Measurements from ENCODE around the gene MPP1.
"Not testable (repeated sequence)": the region's sequence is repeated elsewhere in the genome, so short reads cannot be mapped to it uniquely, and the experiment has no call there.

Gene MPP1

DNA sequence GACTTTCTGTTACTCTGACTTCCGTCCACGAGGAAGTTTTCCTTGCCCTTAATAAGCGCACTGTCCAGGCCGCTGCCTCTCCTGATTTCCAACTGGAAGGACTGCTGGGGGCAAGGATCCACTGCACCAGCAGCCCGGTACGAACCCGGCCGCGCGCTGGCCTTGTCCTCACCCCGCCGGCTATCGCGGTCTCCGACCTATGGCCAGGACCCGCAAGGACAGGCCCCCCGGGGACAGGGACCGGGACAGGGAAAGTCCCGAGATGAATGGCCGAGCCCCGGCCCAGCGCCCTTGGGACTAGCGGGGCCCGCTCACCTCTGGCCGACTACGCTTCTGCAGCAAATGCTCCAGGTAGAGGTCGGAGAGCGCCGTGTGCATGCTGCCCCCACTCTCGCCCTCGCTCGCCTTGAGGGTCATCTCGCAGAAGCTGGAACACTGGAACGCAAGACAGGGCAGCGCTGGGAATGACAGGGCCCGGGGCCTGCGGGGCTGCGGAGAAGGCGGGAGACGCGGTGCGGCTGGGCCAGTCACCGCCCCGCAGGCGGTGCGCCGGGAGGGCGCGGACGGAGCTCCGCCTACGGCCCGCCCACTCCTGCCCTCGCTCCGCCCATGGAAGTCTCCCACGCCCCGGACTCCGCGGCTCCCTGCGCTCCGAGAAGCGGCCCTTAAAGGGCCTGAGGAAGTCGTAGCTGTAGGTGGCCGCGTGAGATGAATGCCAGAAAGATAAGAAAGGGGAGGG lies at the start of gene MPP1:
MPP1 (minus strand) TSS at position 529 of the 739 bp plus-strand sequence; CDS start at position 417, 112 bp downstream.
- DNase-seq: peak; percentile 82

DNA sequence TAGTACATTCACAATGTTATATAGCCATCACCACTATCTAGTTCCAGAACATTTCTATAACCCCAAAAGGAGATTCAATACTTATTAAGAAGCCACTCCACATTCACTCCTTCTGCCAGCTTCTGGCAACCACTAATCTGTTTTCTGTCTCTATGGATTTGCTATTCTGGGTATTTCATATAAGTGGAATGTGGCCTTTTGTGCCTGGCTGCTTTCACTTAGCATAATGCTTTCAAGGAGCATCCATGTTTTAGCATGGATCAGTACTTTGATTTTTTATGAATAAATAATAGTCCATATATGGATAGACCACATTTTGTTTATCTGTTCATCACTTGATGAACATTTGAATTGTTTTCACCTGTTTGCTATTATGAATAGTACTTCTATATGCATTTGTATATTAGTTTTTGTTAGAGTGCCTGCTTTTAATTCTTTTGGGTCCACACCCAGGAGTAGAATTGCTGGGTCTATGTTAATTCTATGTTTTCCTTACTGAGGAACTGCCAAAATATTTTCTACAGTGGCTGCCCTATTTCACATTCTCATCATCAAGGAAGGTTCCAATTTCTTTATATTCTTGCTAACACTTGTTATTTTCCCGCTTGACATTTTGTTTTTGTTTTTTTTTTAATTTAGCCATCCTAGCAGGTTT lies 45.8 kb upstream of the MPP1 start:
- DNase-seq: no peak

GRCh38 chrX:154840856-154841255 lies 35.6 kb upstream of the MPP1 start:
- DNase-seq: no peak

DNA sequence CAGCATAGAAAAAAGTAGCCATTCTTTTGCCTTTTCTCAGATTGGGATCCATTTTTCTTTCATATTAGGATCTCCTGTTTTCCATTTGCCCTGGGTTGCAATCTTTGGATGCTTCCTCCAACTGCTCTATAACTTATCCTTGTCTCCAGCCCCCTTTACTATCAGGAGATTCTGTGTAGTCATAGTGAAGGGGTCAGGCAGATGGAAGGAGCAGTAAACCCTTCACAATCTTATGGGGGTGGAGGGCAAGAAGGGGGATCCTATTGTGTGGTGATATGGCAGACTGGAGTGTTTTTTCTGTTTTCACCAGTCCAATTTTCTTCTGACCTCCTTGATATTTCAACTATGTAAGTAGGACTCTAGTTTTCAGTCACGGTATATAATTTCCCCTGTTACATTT lies 30.9 kb upstream of the MPP1 start:
- no peak for DNase-seq

DNA sequence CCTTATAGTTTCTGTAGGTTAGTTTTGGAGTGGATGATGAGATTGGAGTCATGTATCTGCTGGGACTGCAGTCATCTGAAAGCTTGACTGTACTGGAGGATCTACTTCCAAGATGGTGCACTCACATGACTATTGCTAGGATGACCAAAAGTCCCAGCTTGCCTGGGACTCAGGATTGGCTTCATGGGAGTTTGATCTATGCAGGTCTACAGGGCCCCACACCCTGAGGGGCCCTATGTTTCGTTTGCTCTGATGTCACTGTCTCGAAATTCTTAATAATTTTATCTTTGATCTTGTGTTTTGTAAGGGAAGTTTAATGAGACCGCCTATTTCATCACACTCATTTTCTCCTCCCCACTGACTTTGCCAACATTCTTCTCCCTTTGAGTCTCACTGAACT lies 29.3 kb upstream of the MPP1 start, which contains the start of gene SMIM9:
SMIM9 (minus strand) TSS at position 101 of the 400 bp plus-strand sequence. CDS start 3,806 bp downstream, outside the sequence.
- DNase-seq: no peak

DNA sequence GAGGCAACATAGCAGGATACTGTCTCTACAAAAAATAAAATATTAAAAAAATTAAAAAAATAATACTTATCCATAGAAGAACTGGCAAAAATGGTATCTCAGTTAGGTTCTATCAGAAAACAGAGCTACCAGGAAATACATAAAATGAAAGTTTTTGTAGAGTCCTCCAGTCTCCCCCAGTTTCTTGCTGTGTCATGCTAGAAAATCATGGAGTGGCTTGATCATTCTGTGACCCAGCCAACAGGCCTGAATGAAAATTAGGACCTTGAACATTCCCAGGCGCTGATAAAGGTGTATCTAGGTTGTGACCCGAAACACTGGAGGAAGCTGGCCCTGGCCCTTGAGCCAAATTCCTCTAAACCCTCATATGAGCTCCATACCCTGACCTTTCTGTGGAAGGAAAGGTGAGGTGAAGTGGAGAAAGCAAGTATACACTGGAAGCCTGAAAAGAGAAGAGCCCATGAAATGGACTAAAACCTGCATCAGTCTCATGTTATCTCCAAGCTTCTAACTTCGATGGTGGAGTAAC lies 28.5 kb upstream of the MPP1 start:
- no peak for DNase-seq

DNA sequence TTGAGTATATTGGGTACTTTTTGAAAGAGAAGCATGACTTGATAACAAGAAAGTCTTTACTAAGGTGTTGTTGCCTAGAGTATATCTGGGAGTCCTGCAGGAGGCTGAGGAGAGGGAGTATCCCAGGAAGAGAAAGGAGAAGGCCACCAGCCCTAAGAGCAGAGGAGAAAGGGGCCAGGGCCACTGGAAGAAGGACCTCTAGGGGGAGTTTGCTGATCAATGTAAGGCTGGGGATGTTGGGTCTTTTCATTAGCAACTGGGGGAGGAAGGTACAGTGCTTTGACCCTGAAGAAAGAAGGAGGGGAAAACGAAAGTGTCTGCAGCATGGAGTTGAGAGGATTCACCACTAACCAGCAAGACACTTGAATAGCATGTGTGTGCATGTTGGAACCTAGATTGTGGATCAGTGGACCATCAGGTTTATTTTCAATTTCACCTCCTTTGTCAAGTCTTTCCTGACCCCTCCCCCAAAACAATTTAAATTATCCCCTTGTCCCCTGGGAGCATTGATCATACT lies 24.7 kb upstream of the MPP1 start:
- DNase-seq: no peak

GRCh38 chrX:154829134-154829533 lies 23.8 kb upstream of the MPP1 start:
- DNase-seq: no peak

DNA sequence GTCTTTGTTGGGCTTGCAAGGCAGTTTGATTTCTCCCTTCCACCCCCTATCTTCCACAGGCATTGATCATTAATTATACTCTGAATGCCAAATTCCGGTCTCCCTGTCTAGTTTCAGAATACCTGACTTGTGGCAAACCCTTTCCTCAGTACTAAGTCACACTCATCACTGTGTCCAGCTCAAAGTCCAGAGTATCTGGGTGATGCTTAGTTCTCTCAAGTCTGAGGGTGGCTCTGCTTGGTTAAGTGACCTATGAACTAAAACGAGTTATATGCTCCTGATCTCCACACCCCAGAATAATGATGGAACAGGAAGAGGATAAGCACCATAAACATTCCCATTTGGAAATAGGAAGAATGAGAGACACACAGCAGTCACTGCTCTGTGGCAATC lies 22.7 kb upstream of the MPP1 start:
- no peak for DNase-seq

DNA sequence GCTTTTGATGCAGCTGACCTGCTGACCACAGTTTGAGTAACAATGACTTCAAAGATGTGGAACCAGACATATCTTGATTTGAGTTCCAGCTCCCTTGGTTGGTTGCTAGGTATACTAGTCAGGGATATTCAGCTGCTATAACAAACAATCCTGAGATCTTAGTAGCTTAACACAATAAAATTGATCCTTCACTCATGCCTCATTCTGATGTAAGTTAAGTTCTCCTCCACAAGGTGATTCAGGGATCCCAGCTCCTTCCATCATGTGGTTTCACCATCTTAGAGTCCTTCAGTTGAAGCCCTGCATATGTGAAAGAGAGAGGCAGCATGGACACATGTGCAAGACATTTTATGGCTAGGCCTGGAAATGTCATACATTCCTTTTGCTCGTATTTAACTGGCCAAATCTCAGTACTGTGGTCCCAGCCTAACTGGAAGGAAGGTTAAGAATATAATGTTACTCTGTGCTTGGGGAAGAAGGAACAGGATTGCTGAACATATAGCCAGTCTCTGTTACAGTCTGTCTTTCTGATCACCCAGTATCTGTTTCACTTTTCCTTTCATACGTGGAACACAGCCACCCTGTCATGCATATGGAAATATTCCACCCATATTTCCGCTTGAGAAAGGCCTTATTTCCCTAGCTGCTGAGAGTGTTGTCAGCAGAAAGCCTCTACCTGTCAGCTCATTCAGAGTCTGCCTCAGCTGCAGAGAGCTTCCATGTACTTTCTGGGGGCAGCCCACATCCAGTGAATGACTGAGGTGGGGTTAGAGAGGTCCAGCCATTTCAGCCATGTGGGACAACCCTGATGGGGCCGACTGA lies 22.1 kb upstream of the MPP1 start:
- DNase-seq: no peak

DNA sequence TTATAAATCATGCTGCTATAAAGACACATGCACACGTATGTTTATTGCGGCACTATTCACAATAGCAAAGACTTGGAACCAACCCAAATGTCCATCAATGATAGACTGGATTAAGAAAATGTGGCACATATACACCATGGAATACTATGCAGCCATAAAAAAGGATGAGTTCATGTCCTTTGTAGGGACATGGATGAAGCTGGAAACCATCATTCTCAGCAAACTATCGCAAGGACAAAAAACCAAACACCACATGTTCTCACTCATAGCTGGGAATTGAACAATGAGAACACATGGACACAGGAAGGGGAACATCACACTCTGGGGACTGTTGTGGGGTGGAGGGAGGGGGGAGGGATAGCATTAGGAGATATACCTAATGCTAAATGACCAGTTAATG lies 20.3 kb upstream of the MPP1 start:
- DNase-seq: not testable (repeated sequence)

DNA sequence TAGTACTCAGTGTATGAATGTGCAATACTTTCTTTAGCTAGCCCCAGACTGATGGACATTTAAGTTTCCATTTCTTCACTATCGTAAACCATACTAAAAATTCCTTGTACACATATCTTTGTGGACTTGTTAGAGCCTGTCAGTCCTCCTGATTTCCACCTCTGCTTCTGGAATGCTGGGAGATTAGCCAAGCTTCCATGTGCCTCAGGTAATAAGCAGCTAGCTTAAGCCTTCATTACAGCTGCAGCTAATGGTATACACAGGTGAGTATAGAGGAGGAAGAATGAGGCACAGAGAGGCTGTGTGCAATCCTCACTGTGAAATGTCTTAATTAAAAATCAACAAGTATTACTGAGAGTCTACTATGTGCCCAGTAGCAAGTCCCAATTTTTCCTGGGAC lies 19.4 kb upstream of the MPP1 start:
- DNase-seq: no peak

- DNase-seq: no peak
Measured at GRCh38 chrX:154822029-154822428, 16.7 kb upstream of the MPP1 start.

- no peak for DNase-seq
Measured at GRCh38 chrX:154821523-154821922, 16.2 kb upstream of the MPP1 start.

DNA sequence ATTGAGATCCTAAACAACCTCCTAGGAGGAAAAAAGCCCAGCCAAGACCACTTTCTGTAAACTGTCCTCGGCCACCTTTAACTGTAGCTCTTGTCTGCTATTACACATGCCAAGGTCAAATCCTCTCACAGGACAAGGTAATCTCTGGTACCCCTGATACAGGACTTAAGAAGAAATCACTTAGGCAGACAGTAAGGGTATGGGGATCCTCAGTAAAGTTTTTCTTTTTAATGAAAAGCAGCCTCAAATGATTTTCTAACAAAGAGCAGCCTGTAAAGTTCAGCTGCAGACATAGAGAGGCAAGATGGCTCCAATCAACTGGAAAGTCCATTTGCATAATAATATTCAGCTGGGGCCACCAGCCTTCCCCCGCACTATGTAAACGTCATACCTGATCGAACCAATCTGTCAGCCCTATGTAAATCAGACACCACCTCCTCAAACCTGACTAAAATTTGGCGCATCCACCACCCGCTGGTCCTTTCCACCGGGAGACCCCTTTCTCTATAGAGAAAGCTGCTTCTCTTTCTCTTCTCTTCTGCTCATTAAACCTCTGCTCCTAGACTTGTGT lies 14.6 kb upstream of the MPP1 start:
- no peak for DNase-seq

DNA sequence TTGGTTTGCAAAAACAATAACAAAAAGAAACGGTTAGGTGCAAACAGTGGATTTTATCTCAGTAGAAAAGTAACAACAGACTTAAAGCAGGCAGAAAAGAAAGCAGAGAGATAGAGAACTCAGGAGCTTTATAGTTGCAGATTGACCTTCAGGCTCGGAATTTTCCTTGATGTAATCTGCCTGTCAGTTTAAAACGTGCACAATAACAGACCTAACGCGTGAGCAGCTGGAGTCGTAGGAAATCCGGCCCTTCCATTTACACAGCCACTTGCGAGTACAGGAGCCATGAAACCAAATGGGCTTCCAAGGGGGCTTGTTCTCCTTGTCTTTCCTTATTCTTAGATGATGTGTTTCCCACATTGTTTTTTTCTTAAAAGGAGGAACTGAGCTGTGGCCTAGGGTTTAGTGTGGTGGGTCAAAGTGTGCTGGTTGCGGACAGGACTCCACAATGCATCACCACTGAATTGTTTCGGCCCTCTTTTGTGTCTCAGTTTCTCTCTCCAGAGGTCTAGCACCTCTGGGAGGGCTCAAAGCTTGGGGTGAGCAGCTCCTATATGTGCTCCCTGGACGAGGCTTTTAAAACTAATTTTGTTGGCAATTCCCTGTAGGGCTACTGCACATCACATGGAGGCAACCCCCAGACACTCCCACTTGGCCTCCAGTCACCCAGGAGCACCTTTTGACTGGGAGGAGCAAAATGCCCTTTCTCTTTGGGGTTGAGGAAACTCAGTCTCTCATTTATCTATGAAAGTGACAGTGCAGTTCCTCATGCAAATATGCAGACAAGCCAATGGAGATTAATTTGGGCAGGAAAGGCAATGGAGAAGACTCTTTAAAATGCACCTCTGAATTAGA lies 13.9 kb upstream of the MPP1 start:
- DNase-seq: no peak

- not testable (repeated sequence) for DNase-seq
Measured at GRCh38 chrX:154817048-154817618, 11.8 kb upstream of the MPP1 start.

- DNase-seq: not testable (repeated sequence)
Measured at GRCh38 chrX:154816326-154816898, 11.1 kb upstream of the MPP1 start.

- no peak for DNase-seq
Measured at GRCh38 chrX:154815274-154815818, 10.1 kb upstream of the MPP1 start.

- no peak for DNase-seq
Measured at GRCh38 chrX:154813801-154814200, 8.5 kb upstream of the MPP1 start.
